Mesenchymal stem cell (in vitro differentiated cells and primary cell): ENCODE data around the gene DSCAML1.

Source experiments
- DNase-seq: peaks from one replicate; pipeline ENCODE4 v3.0.0-alpha.2; 2013
- H2AFZ ChIP-seq: one replicate; pipeline ENCODE4 v1.6.1; 2013; ENCODE audit warnings: low read depth, mild to moderate bottlenecking, control low read depth, inconsistent platforms, low read length, moderate library complexity
- H2AK5ac ChIP-seq: 2 replicates; pipeline ENCODE4 v1.6.1; 2013; ENCODE audit warnings: low read length, moderate library complexity, mild to moderate bottlenecking, inconsistent platforms; ENCODE audit not compliant: severe bottlenecking
- H2BK120ac ChIP-seq: one replicate; pipeline ENCODE4 v1.6.1; 2013; ENCODE audit warnings: low read depth, mild to moderate bottlenecking, inconsistent platforms, low read length, moderate library complexity
- H2BK12ac ChIP-seq, 2 experiments: one replicate each; pipeline ENCODE4 v1.6.1; 2013; ENCODE audit warnings: inconsistent platforms in 2 of 2, low read length in 2 of 2, mild to moderate bottlenecking in 2 of 2, moderate library complexity in 2 of 2, control low read depth in 1 of 2
- H2BK15ac ChIP-seq: one replicate; pipeline ENCODE4 v1.6.1; 2013; ENCODE audit warnings: mild to moderate bottlenecking, low read depth, inconsistent platforms; ENCODE audit not compliant: poor library complexity, severe bottlenecking
- H2BK5ac ChIP-seq: 2 replicates; pipeline ENCODE4 v1.6.1; 2013; ENCODE audit warnings: low read depth, mild to moderate bottlenecking, low read length, control low read depth, inconsistent platforms; ENCODE audit not compliant: poor library complexity, severe bottlenecking
- H3K14ac ChIP-seq, 2 experiments: one replicate each; pipeline ENCODE4 v1.6.1; 2013; ENCODE audit warnings: inconsistent platforms in 2 of 2, low read length in 2 of 2, control low read depth in 1 of 2, mild to moderate bottlenecking in 1 of 2, moderate library complexity in 1 of 2
- H3K18ac ChIP-seq, 2 experiments: one replicate each; pipeline ENCODE4 v1.6.1; 2013; ENCODE audit warnings: inconsistent platforms in 2 of 2, low read length in 2 of 2, control low read depth in 1 of 2, low read depth in 1 of 2, mild to moderate bottlenecking in 1 of 2
- H3K23ac ChIP-seq, 2 experiments: one replicate each; pipeline ENCODE4 v1.6.1; 2013; ENCODE audit warnings: inconsistent platforms in 2 of 2, low read length in 2 of 2, mild to moderate bottlenecking in 2 of 2, moderate library complexity in 2 of 2, control low read depth in 1 of 2
- H3K27ac ChIP-seq: 2 replicates; pipeline ENCODE4 v1.5.1; 2013; ENCODE audit warnings: mild to moderate bottlenecking, moderate library complexity, low read length, control low read depth, inconsistent platforms; ENCODE audit not compliant: poor library complexity, severe bottlenecking
- H3K27me3 ChIP-seq, 2 experiments: 2 replicates each; pipeline versions ENCODE4 v1.6.1 to v1.7.0; 2013; ENCODE audit warnings: low read length in 2 of 2, mild to moderate bottlenecking in 2 of 2, moderate library complexity in 2 of 2, control low read depth in 1 of 2, inconsistent platforms in 1 of 2; ENCODE audit not compliant: control insufficient read depth in 1 of 2, insufficient read depth in 1 of 2
- H3K36me3 ChIP-seq, 2 experiments: 2 replicates each; pipeline versions ENCODE4 v1.6.1 to v1.7.0; 2013; ENCODE audit warnings: low read length in 2 of 2, control low read depth in 1 of 2, inconsistent platforms in 1 of 2, low read depth in 1 of 2, mild to moderate bottlenecking in 1 of 2; ENCODE audit not compliant: insufficient read depth in 2 of 2, control insufficient read depth in 1 of 2
- H3K4ac ChIP-seq, 2 experiments: one replicate each; pipeline ENCODE4 v1.6.1; 2013; ENCODE audit warnings: inconsistent platforms in 2 of 2, low read length in 2 of 2, mild to moderate bottlenecking in 2 of 2, moderate library complexity in 2 of 2, control low read depth in 1 of 2, low read depth in 1 of 2
- H3K4me1 ChIP-seq: 2 replicates; pipeline ENCODE4 v1.6.1; 2013; ENCODE audit warnings: low read depth, low read length, control low read depth; ENCODE audit not compliant: control insufficient read depth, insufficient read depth
- H3K4me2 ChIP-seq: 2 replicates; pipeline ENCODE4 v1.6.1; 2013; ENCODE audit warnings: low read length, mild to moderate bottlenecking, inconsistent platforms; ENCODE audit not compliant: poor library complexity, severe bottlenecking
- H3K4me3 ChIP-seq, 2 experiments: 2 replicates each; pipeline versions ENCODE4 v1.5.1 to v1.7.0; 2013; ENCODE audit warnings: low read length in 2 of 2, mild to moderate bottlenecking in 2 of 2, control low read depth in 1 of 2, low read depth in 1 of 2; ENCODE audit not compliant: insufficient read depth in 1 of 2
- H3K79me1 ChIP-seq: replicated peaks from 2 replicates; pipeline ENCODE4 v1.6.1; 2013; ENCODE audit warnings: mild to moderate bottlenecking, control low read depth, low read length, inconsistent platforms; ENCODE audit not compliant: poor library complexity, severe bottlenecking
- H3K9ac ChIP-seq: 2 replicates; pipeline ENCODE4 v1.7.0; 2013; ENCODE audit warnings: mild to moderate bottlenecking, low read length, moderate library complexity
- H3K9me3 ChIP-seq: 2 replicates; pipeline ENCODE4 v1.7.0; 2013; ENCODE audit warnings: mild to moderate bottlenecking, low read length; ENCODE audit not compliant: control insufficient read depth
- H4K8ac ChIP-seq: one replicate; pipeline ENCODE4 v1.6.1; 2013; ENCODE audit warnings: inconsistent platforms, mild to moderate bottlenecking, low read length, moderate library complexity
- H4K91ac ChIP-seq: one replicate; pipeline ENCODE4 v1.6.1; 2013; ENCODE audit warnings: mild to moderate bottlenecking, low read length, inconsistent platforms
- WGBS: methylation state at CpG from one replicate; pipeline ENCODE4 v1.1.7; 2013; ENCODE audit warnings: mixed read lengths; 5-methylcytosine and 5-hydroxymethylcytosine counted together

The DSCAML1 gene

GRCh38 chr11:117686711-117687110 is 110.3 kb downstream of the DSCAML1 start:
- H2BK12ac ChIP-seq: no peak overlapping the region
- H4K91ac ChIP-seq: no peak overlapping the region
- 75% methylated on average over 2 of the region's 3 CpGs for WGBS
- H3K79me1 ChIP-seq: peaks cover 3% of the 10 kb centered on the region
- no peak overlapping the region for H2AFZ ChIP-seq
- H3K27ac ChIP-seq: no peak overlapping the region
- H2BK15ac ChIP-seq: no peak overlapping the region
- no peak overlapping the region for H3K9ac ChIP-seq
- peaks cover 42 to 74% of the 10 kb centered on the region in 2 experiments for H3K27me3 ChIP-seq
- no peaks in the 10 kb centered on the region for H3K9me3 ChIP-seq
- no peak overlapping the region for H3K23ac ChIP-seq
- H2AK5ac ChIP-seq: no peak overlapping the region
- no peak overlapping the region for H2BK120ac ChIP-seq
- no peak overlapping the region for H3K4me2 ChIP-seq
- no peaks in the 10 kb centered on the region for H3K36me3 ChIP-seq
- H3K4ac ChIP-seq: no peak overlapping the region
- H2BK5ac ChIP-seq: no peak overlapping the region
- DNase-seq: no peak
- H3K4me1 ChIP-seq: no peaks in the 10 kb centered on the region
- H3K4me3 ChIP-seq: no peak overlapping the region
- H3K18ac ChIP-seq: no peak overlapping the region
- no peak overlapping the region for H4K8ac ChIP-seq
- H3K14ac ChIP-seq: no peak overlapping the region

- peaks cover 3% of the 10 kb centered on the region for H3K79me1 ChIP-seq
- no peak overlapping the region for H3K9ac ChIP-seq
- no peak overlapping the region for H3K14ac ChIP-seq
- no peak overlapping the region for H3K4me2 ChIP-seq
- no peak overlapping the region for H2BK5ac ChIP-seq
- DNase-seq: no peak
- no peaks in the 10 kb centered on the region for H3K4me1 ChIP-seq
- H3K27me3 ChIP-seq: peaks cover 51 to 72% of the 10 kb centered on the region in 2 experiments
- H3K18ac ChIP-seq: no peak overlapping the region
- H2BK120ac ChIP-seq: no peak overlapping the region
- H2AFZ ChIP-seq: no peak overlapping the region
- no peak overlapping the region for H3K27ac ChIP-seq
- no peaks in the 10 kb centered on the region for H3K36me3 ChIP-seq
- no peak overlapping the region for H2BK12ac ChIP-seq
- no peak overlapping the region for H2AK5ac ChIP-seq
- no peak overlapping the region for H3K4me3 ChIP-seq
- 84% methylated on average over 6 of the region's 6 CpGs for WGBS
- no peaks in the 10 kb centered on the region for H3K9me3 ChIP-seq
- H4K8ac ChIP-seq: no peak overlapping the region
- no peak overlapping the region for H3K23ac ChIP-seq
- no peak overlapping the region for H3K4ac ChIP-seq
- H2BK15ac ChIP-seq: no peak overlapping the region
- no peak overlapping the region for H4K91ac ChIP-seq
These were observed 111.5 kb downstream of the DSCAML1 start for GRCh38 chr11:117685566-117685965.

- H3K4me3 ChIP-seq: no peak overlapping the region
These were observed 112.3 kb downstream of the DSCAML1 start for GRCh38 chr11:117684731-117685130.

GRCh38 chr11:117684111-117684510 is 112.9 kb downstream of the DSCAML1 start:
- Histone ChIP-seq H3K23ac (no peak overlapping the region), H3K4me2 (no peak overlapping the region), H3K27ac (no peak overlapping the region), H3K4ac (no peak overlapping the region), H3K36me3 (no peaks in the 10 kb centered on the region), H3K18ac (no peak overlapping the region), H4K8ac (no peak overlapping the region), H2BK15ac (no peak overlapping the region), H2BK12ac (no peak overlapping the region), H4K91ac (no peak overlapping the region), H2AK5ac (no peak overlapping the region), H3K14ac (no peak overlapping the region), H3K4me3 (no peak overlapping the region), H2BK5ac (no peak overlapping the region), H3K4me1 (no peaks in the 10 kb centered on the region), H2BK120ac (no peak overlapping the region), H3K79me1 (peaks cover 2% of the 10 kb centered on the region), H3K9me3 (no peaks in the 10 kb centered on the region), H2AFZ (no peak overlapping the region), H3K9ac (no peak overlapping the region), H3K27me3 (peaks cover 50 to 74% of the 10 kb centered on the region in 2 experiments)
- DNase-seq: no peak
- 24% methylated on average over 1 of the region's 3 CpGs for WGBS

More at GRCh38 chr11:117684731-117685130, 112.3 kb downstream of the DSCAML1 start:
- H3K4ac ChIP-seq: no peak overlapping the region
- 83% methylated on average over 2 of the region's 4 CpGs for WGBS
- no peak for DNase-seq
- no peak overlapping the region for H3K14ac ChIP-seq
- no peak overlapping the region for H3K18ac ChIP-seq
- no peak overlapping the region for H2BK12ac ChIP-seq
- no peaks in the 10 kb centered on the region for H3K9me3 ChIP-seq
- peaks cover 52 to 74% of the 10 kb centered on the region in 2 experiments for H3K27me3 ChIP-seq
- no peaks in the 10 kb centered on the region for H3K36me3 ChIP-seq
- no peak overlapping the region for H3K27ac ChIP-seq
- no peak overlapping the region for H3K23ac ChIP-seq
- H3K9ac ChIP-seq: no peak overlapping the region
- no peak overlapping the region for H3K4me2 ChIP-seq
- H3K79me1 ChIP-seq: peaks cover 2% of the 10 kb centered on the region
- H2BK15ac ChIP-seq: no peak overlapping the region
- no peak overlapping the region for H2BK120ac ChIP-seq
- no peak overlapping the region for H2BK5ac ChIP-seq
- no peak overlapping the region for H4K91ac ChIP-seq
- H3K4me1 ChIP-seq: no peaks in the 10 kb centered on the region
- H2AK5ac ChIP-seq: no peak overlapping the region
- no peak overlapping the region for H4K8ac ChIP-seq
- H2AFZ ChIP-seq: no peak overlapping the region
